Measurements from ENCODE around the gene NAGK.
"Not testable (repeated sequence)": the region's sequence is repeated elsewhere in the genome, so short reads cannot be mapped to it uniquely, and the experiment has no call there.

The NAGK gene

DNA sequence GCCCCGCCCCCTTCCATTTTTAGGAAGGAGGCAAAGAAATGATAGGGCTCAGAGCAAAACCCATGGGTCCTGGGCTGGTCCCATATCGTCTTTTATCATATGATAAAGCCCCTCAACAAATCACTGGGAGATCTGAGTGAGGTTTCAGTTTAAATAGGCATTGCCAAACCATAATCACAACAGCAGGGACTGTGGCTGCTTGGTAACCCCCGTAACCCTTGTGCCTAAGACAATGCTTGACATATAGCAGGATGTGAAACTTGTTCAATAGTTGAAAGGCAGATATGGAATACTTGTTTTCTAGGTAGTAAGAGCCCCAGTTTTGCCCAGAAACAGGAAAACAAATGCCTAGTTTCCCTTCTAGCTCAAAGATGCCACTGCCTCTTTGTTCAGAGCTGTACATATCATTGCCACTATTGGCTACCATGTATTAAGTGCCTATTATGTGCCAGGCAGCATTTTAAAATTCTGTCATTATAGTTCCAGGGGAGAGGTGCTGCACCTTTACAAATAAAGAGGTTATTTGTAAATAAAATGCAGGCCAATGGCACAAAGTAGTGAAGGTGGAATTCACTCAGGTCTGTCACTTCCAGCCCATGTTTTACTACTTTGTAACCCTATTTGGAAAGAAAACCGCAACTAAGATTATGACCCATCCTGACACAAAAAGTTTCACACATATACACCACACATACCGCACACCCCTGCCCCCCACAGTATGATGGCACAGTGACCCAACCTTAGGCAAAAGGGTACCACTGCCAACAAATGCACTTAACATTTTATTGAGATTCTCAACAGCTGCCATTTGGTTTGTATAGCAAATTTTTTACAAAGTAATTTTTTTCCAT, 14.2 kb downstream of the NAGK start:
- Mint-ChIP-seq H3K4me3 (no peak overlapping the region), H3K4me1 (ENCODE audit: low read depth) (peaks cover 7% of the 10 kb centered on the region), H3K27ac (no peak overlapping the region), H3K9me3 (no peaks in the 10 kb centered on the region), H3K27me3 (ENCODE audit: low read depth) (peaks cover 17% of the 10 kb centered on the region), H3K36me3 (ENCODE audit: low read depth) (peaks cover 15% of the 10 kb centered on the region)
- DNase-seq (ENCODE audit: low spot score) = peak; percentile 46

DNA sequence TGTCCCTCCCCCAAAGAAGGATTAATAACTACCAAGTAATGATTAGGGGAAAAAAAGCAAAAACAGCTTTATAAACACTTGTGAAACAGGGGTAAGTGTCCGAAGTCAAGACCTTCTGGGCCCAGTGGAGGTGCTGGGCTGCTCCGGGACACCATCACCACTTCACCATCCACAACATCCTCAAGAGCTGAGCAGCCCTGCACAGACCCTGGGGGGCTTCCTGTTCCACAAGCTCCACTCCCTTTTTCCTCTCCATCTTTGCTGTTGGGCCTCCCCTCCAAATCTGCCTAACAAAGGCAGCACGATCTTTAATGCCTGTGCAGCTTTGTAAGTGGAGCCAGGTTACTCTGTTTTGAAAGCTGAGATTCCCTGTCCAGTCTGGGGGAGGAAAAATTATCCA, 14.8 kb downstream of the NAGK start:
- H3K9me3 Mint-ChIP-seq; H3K27ac Mint-ChIP-seq; H3K4me1 Mint-ChIP-seq (ENCODE audit: low read depth); H3K4me3 Mint-ChIP-seq; DNase-seq (ENCODE audit: low spot score): not testable (repeated sequence)
- H3K36me3 Mint-ChIP-seq (ENCODE audit: low read depth) = peaks cover 11% of the 10 kb centered on the region
- peaks cover 18% of the 10 kb centered on the region for H3K27me3 Mint-ChIP-seq (ENCODE audit: low read depth)

GRCh38 chr2:71083752-71084312, 15.4 kb downstream of the NAGK start:
- H3K36me3 Mint-ChIP-seq (ENCODE audit: low read depth); H3K4me3 Mint-ChIP-seq; H3K4me1 Mint-ChIP-seq (ENCODE audit: low read depth); H3K9me3 Mint-ChIP-seq; DNase-seq (ENCODE audit: low spot score); H3K27ac Mint-ChIP-seq: not testable (repeated sequence)
- H3K27me3 Mint-ChIP-seq (ENCODE audit: low read depth) = peaks cover 20% of the 10 kb centered on the region

GRCh38 chr2:71085325-71086003, 17.0 kb downstream of the NAGK start:
- H3K9me3 Mint-ChIP-seq; DNase-seq (ENCODE audit: low spot score); H3K36me3 Mint-ChIP-seq (ENCODE audit: low read depth); H3K4me3 Mint-ChIP-seq; H3K4me1 Mint-ChIP-seq (ENCODE audit: low read depth); H3K27ac Mint-ChIP-seq: not testable (repeated sequence)
- H3K27me3 Mint-ChIP-seq (ENCODE audit: low read depth) = peaks cover 25% of the 10 kb centered on the region

DNA sequence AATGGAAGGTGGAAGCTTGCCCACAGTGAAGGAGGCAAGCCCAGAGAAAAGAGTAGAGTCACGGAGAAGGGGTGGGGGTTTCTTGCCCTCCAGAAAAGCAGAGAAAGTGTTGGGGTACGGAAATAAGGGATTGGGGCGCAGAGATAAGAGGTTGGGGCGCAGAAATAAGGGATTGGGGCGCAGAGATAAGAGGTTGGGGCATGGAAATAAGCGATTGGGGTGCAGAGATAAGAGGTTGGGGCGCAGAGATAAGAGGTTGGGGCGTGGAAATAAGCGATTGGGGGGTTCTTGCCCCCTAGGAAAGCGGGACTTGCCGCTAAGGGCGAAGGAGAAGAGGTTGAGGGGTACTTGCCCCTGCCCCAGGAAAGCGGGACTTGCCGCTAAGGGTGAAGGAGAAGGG, 21.0 kb downstream of the NAGK start:
- not testable (repeated sequence) for H3K4me3 Mint-ChIP-seq; H3K4me1 Mint-ChIP-seq (ENCODE audit: low read depth); H3K36me3 Mint-ChIP-seq (ENCODE audit: low read depth); H3K9me3 Mint-ChIP-seq; DNase-seq (ENCODE audit: low spot score); H3K27ac Mint-ChIP-seq
- H3K27me3 Mint-ChIP-seq (ENCODE audit: low read depth) = peaks cover 23% of the 10 kb centered on the region

DNA sequence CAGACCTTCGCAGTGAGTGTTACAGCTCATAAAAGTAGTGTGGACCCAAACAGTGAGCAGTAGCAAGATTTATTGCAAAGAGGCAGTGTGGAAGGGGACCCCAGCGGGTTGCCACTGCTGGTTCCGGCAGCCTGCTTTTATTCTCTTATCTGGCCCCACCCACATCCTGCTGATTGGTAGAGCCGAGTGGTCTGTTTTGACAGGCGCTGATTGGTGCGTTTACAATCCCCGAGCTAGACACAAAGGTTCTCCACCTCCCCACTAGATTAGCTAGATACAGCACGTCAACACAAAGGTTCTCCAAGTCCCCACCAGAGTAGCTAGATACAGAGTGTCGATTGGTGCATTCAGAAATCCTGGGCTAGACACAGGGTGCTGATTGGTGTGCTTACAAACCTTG, 23.4 kb downstream of the NAGK start:
- H3K4me3 Mint-ChIP-seq; H3K27ac Mint-ChIP-seq; DNase-seq (ENCODE audit: low spot score); H3K4me1 Mint-ChIP-seq (ENCODE audit: low read depth); H3K36me3 Mint-ChIP-seq (ENCODE audit: low read depth); H3K9me3 Mint-ChIP-seq: not testable (repeated sequence)
- H3K27me3 Mint-ChIP-seq (ENCODE audit: low read depth) = peaks cover 13% of the 10 kb centered on the region

DNA sequence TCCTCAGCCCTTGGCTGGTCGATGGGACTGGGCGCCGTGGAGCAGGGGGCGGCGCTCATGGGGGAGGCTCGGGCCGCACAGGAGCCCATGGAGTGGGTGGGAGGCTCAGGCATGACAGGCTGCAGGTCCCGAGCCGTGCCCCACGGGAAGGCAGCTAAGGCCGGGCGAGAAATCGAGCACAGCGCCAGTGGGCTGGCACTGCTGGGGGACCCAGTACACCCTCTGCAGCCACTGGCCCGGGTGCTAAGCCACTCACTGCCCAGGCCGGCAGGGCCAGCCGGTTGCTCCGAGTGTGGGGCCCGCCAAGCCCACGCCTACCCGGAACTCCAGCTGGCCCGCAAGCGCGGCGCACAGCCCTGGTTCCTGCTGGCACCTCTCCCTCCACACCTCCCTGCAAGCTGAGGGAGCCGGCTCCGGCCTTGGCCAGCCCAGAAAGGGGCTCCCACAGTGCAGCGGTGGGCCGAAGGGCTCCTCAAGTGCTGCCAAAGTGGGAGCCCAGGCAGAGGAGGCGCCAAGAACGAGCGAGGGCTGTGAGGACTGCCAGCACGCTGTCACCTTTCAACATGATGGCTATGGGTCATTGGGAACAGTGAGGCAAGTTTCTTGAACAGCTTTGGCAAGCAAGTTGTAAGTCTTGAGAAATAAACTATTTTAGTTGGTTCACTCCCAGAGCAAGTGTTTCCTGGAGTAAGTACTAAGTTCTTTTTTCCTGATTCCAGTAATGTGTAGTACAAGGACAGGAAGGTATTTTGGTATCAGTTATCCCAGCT, 24.2 kb downstream of the NAGK start:
- H3K4me3 Mint-ChIP-seq; DNase-seq (ENCODE audit: low spot score); H3K9me3 Mint-ChIP-seq; H3K36me3 Mint-ChIP-seq (ENCODE audit: low read depth); H3K4me1 Mint-ChIP-seq (ENCODE audit: low read depth); H3K27ac Mint-ChIP-seq: not testable (repeated sequence)
- peaks cover 11% of the 10 kb centered on the region for H3K27me3 Mint-ChIP-seq (ENCODE audit: low read depth)

GRCh38 chr2:71100195-71100964, 31.9 kb downstream of the NAGK start:
- H3K36me3 Mint-ChIP-seq (ENCODE audit: low read depth) = no peaks in the 10 kb centered on the region
- no peaks in the 10 kb centered on the region for H3K9me3 Mint-ChIP-seq
- DNase-seq (ENCODE audit: low spot score) = peak; percentile 30
- peaks cover 10% of the 10 kb centered on the region for H3K27me3 Mint-ChIP-seq (ENCODE audit: low read depth)
- H3K27ac Mint-ChIP-seq = no peak overlapping the region
- H3K4me1 Mint-ChIP-seq (ENCODE audit: low read depth) = no peaks in the 10 kb centered on the region
- H3K4me3 Mint-ChIP-seq = no peak overlapping the region

DNA sequence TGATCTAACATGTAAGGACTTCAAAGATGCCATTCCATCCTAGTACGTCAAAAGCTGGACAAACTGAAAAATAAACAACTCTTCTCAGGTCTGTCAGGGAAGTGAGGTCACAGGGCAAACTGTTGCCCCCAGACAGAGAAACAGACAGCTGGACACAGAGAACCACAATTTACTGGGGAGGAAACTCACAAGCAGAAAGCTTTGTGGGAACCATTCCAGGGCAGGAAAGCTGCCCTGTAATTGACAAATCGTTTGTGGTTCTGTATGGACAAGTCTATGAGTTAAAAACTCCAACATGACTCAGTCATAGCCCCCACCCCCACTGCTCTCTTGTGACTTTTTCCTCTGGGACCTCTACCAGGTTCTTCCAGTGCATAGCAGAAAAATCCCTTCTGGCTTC, 33.2 kb downstream of the NAGK start:
- no peaks in the 10 kb centered on the region for H3K36me3 Mint-ChIP-seq (ENCODE audit: low read depth)
- no peak for DNase-seq (ENCODE audit: low spot score)
- H3K27me3 Mint-ChIP-seq (ENCODE audit: low read depth) = peaks cover 10% of the 10 kb centered on the region
- H3K4me3 Mint-ChIP-seq = no peak overlapping the region
- H3K4me1 Mint-ChIP-seq (ENCODE audit: low read depth) = no peaks in the 10 kb centered on the region
- no peak overlapping the region for H3K27ac Mint-ChIP-seq
- no peaks in the 10 kb centered on the region for H3K9me3 Mint-ChIP-seq

DNA sequence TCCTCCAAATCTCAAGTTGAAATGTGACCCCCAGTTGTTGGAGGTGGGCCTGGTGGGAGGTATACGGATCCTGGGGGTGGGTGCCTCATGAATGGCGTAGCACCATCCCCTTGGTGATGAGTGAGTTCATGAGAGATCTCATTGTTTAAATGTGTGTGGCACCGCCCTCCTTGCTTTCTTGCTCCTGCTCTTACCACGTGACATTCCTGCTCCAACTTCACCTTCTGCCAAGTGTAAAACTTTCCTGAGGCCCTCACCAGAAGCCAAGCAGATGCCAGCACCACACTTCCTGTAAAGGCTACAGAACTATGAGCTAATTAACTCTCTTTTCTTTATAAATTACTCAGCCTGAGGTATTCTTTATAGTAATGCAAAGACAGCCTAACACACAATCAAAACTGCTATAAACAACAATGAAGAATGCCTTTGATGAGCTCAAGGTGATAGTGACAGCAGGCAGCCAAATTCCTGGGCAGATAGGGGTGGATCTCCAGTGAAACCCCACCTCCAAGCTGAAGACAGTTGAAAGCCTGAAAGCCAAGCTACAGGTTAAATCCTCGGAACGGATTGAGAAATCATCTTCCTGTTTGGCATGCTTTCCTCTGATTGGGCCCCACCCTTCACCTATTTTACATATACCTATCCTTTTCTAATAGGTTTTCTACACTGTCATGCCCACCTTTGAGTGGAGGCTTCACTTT, 34.7 kb downstream of the NAGK start:
- no peak for DNase-seq (ENCODE audit: low spot score)
- Mint-ChIP-seq H3K9me3 (no peaks in the 10 kb centered on the region), H3K27me3 (ENCODE audit: low read depth) (peaks cover 7% of the 10 kb centered on the region), H3K27ac (no peak overlapping the region), H3K4me3 (no peak overlapping the region), H3K4me1 (ENCODE audit: low read depth) (no peaks in the 10 kb centered on the region), H3K36me3 (ENCODE audit: low read depth) (no peaks in the 10 kb centered on the region)

DNA sequence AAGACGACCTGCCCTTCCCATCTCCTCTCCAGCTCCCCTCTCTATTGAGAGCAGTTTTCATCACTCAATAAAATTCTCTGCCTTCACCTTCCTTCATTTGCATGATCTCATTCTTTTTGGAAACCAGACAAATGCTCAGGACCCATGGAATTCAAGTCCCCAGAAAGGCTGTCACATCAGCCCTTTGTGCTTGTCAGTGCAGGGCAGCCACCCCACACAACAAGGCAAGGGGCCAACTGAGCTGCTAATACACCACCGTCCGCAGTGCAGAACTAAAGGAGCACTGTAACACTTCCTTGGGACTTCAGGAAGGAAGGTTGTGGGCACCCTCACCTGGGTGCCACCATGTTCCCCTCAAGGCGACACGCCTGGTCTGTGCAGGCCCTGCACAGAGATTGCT, 35.4 kb downstream of the NAGK start:
- no peaks in the 10 kb centered on the region for H3K36me3 Mint-ChIP-seq (ENCODE audit: low read depth)
- no peak overlapping the region for H3K27ac Mint-ChIP-seq
- no peaks in the 10 kb centered on the region for H3K9me3 Mint-ChIP-seq
- H3K4me1 Mint-ChIP-seq (ENCODE audit: low read depth) = no peaks in the 10 kb centered on the region
- H3K27me3 Mint-ChIP-seq (ENCODE audit: low read depth) = peaks cover 7% of the 10 kb centered on the region
- DNase-seq (ENCODE audit: low spot score) = no peak
- H3K4me3 Mint-ChIP-seq = no peak overlapping the region

- H3K4me1 Mint-ChIP-seq (ENCODE audit: low read depth); H3K27ac Mint-ChIP-seq; DNase-seq (ENCODE audit: low spot score): not testable (repeated sequence)
Observed at GRCh38 chr2:71106463-71106862, 38.0 kb downstream of the NAGK start.

GRCh38 chr2:71108091-71108490, 39.6 kb downstream of the NAGK start:
- no peak for DNase-seq (ENCODE audit: low spot score)
- peaks cover 2% of the 10 kb centered on the region for H3K36me3 Mint-ChIP-seq (ENCODE audit: low read depth)
- peaks cover 6% of the 10 kb centered on the region for H3K4me1 Mint-ChIP-seq (ENCODE audit: low read depth)
- H3K27ac Mint-ChIP-seq = no peak overlapping the region
- H3K9me3 Mint-ChIP-seq = no peaks in the 10 kb centered on the region
- H3K4me3 Mint-ChIP-seq = no peak overlapping the region
- H3K27me3 Mint-ChIP-seq (ENCODE audit: low read depth) = no peaks in the 10 kb centered on the region

More at GRCh38 chr2:71106463-71106862, 38.0 kb downstream of the NAGK start:
- H3K9me3 Mint-ChIP-seq; H3K27me3 Mint-ChIP-seq (ENCODE audit: low read depth); H3K36me3 Mint-ChIP-seq (ENCODE audit: low read depth); H3K4me3 Mint-ChIP-seq: not testable (repeated sequence)

All from T-helper 2 cell treated with Interferon-gamma antibody and Interleukin-4, amounts not matched to agents 5 μg/mL and 100 μg/mL, for 36 hours (primary cell).